Keratinocyte (primary cell): ENCODE measurements around the gene ESF1. TPM values are rescaled to one million over a fixed set of nuclear protein-coding genes. Genes with fewer than 3 reads are reported as not detected.

Experiments
- DNase-seq: peaks from one replicate; pipeline ENCODE4 v3.0.0-alpha.2; 2011; ENCODE audit warnings: low read depth, missing footprints, low spot score
- FAIRE-seq: peaks from 2 replicates; lab custom pipeline; 2011; peaks lifted over from hg19 to GRCh38; lab: Jason Lieb, UNC
- H2AFZ ChIP-seq: 2 replicates; pipeline ENCODE4 v1.6.0; 2012; ENCODE audit warnings: low read length, control low read depth, inconsistent platforms; ENCODE audit not compliant: control insufficient read depth
- H3K27ac ChIP-seq: 2 replicates; pipeline ENCODE4 v1.5.1; 2011; ENCODE audit warnings: low read length; ENCODE audit not compliant: control insufficient read depth, insufficient read depth
- H3K27me3 ChIP-seq: 3 replicates; pipeline ENCODE4 v1.6.0; 2011; ENCODE audit warnings: low read length; ENCODE audit not compliant: control insufficient read depth, insufficient read depth; ENCODE audit errors: extremely low read depth
- H3K36me3 ChIP-seq, 2 experiments: 2 replicates in 1 of 2; 3 replicates in 1 of 2; pipeline ENCODE4 v1.5.1; 2011; ENCODE audit warnings: low read length in 2 of 2, mild to moderate bottlenecking in 1 of 2; ENCODE audit not compliant: control insufficient read depth in 2 of 2, insufficient read depth in 2 of 2; ENCODE audit errors: extremely low read depth in 1 of 2
- H3K4me1 ChIP-seq: 3 replicates; pipeline ENCODE4 v1.5.1; 2011; ENCODE audit warnings: low read length; ENCODE audit not compliant: control insufficient read depth, insufficient read depth; ENCODE audit errors: extremely low read depth
- H3K4me2 ChIP-seq: 3 replicates; pipeline ENCODE4 v1.6.0; 2011; ENCODE audit warnings: low read depth, low read length; ENCODE audit not compliant: control insufficient read depth, insufficient read depth; ENCODE audit errors: extremely low read depth
- H3K4me3 ChIP-seq, 3 experiments: fragments of 200-600 bp in 1 of 3; sonication (generic) in 1 of 3; 2 replicates in 2 of 3; 3 replicates in 1 of 3; pipeline ENCODE4 v1.5.1; 2011 to 2016; ENCODE audit warnings: low read length in 3 of 3, mild to moderate bottlenecking in 3 of 3, control low read depth in 2 of 3, inconsistent platforms in 1 of 3, low read depth in 1 of 3, mixed read lengths in 1 of 3, mixed run types in 1 of 3, moderate library complexity in 1 of 3; ENCODE audit not compliant: control insufficient read depth in 2 of 3, insufficient read depth in 2 of 3; ENCODE audit errors: extremely low read depth in 1 of 3
- H3K79me2 ChIP-seq: 2 replicates; pipeline ENCODE4 v1.6.0; 2012; ENCODE audit warnings: low read length; ENCODE audit not compliant: control insufficient read depth, insufficient read depth
- H3K9ac ChIP-seq: 3 replicates; pipeline ENCODE4 v1.6.0; 2011; ENCODE audit warnings: low read length; ENCODE audit not compliant: control insufficient read depth, insufficient read depth; ENCODE audit errors: extremely low read depth
- H3K9me1 ChIP-seq: 3 replicates; pipeline ENCODE4 v1.6.0; 2011; ENCODE audit warnings: low read length; ENCODE audit not compliant: control insufficient read depth, insufficient read depth; ENCODE audit errors: extremely low read depth
- H3K9me3 ChIP-seq: 2 replicates; pipeline ENCODE4 v1.5.1; 2012; ENCODE audit warnings: low read depth, low read length; ENCODE audit not compliant: control insufficient read depth
- H4K20me1 ChIP-seq: 3 replicates; pipeline ENCODE4 v1.6.0; 2011; ENCODE audit warnings: low read length; ENCODE audit not compliant: control insufficient read depth, insufficient read depth; ENCODE audit errors: extremely low read depth
- CTCF ChIP-seq, 3 experiments: IDR thresholded peaks in 1 of 3; conservative IDR thresholded peaks in 1 of 3; optimal IDR thresholded peaks in 1 of 3; 2 replicates in 2 of 3; 3 replicates in 1 of 3; pipeline versions ENCODE3 to v1.5.1; 2011; ENCODE audit warnings: low read length in 3 of 3, mild to moderate bottlenecking in 3 of 3, moderate library complexity in 2 of 3, control low read depth in 1 of 3, inconsistent platforms in 1 of 3; ENCODE audit not compliant: insufficient read depth in 2 of 3; ENCODE audit errors: extremely low read depth in 1 of 3
- EZH2 ChIP-seq: IDR thresholded peaks from one replicate; pipeline ENCODE4 v1.6.1; 2012; ENCODE audit warnings: inconsistent platforms, mild to moderate bottlenecking, low read length, moderate library complexity
- dilution Hi-C: fragments of 300-500 bp; cut with MboI; formaldehyde crosslinking; loops from one replicate; pipeline ENCODE4 v1.7.0; 2020; ENCODE audit warnings: low sequenced_read_pairs; ENCODE audit not compliant: extremely low pct_ligation_motif_present
- polyA plus RNA-seq, 5 experiments: library from polyadenylated mRNA; depleted of rRNA in 3 of 5; stranded (reverse) in 3 of 5; stranded (forward) in 1 of 5; unstranded in 1 of 5; fragments of >200 nt; gene quantifications; 1 replicate in 1 of 5; 2 replicates in 3 of 5; 3 replicates in 1 of 5; pipeline versions ENCODE4 v1.2.1 to v1.2.3, GENCODE V29; 2011 to 2012; ENCODE audit warnings: missing spikeins in 2 of 5, low read depth in 1 of 5, low replicate concordance in 1 of 5

ESF1 gene
- polyA plus RNA-seq, 1 donor (not counting 4 experiments of a cell fraction or from before 2014, with no cell fraction given), result 10.8 TPM

GRCh38 chr20:13783528-13783927, 1.2 kb downstream of the ESF1 start:
- Histone ChIP-seq H3K79me2 (peaks cover 76% of the 10 kb centered on the region), H3K9ac (peak overlapping the region; percentile 81), H3K27ac (peak overlapping the region; percentile 71), H3K9me3 (no peaks in the 10 kb centered on the region), H3K4me3 (peak overlapping the region; percentile 78 to 98 (median 83)), H2AFZ (no peak overlapping the region), H3K4me1 (peaks cover 15% of the 10 kb centered on the region), H3K4me2 (peak overlapping the region; percentile 89), H3K9me1 (no peaks in the 10 kb centered on the region), H4K20me1 (no peaks in the 10 kb centered on the region), H3K27me3 (no peaks in the 10 kb centered on the region), H3K36me3 (peaks cover 5% of the 10 kb centered on the region in 2 experiments)
- no peak for DNase-seq
- FAIRE-seq, result no peak
- no peak for TF ChIP-seq CTCF (optimal IDR thresholded peaks at IDR 0.05 in 1 of 3, IDR thresholded peaks at IDR 0.05 in 1 of 3, conservative IDR thresholded peaks at IDR 0.05 in 1 of 3; ENCODE audit: extremely low read depth in 1 of 3, insufficient read depth in 2 of 3, low read length in 3 of 3)
- TF ChIP-seq EZH2, result no peak
- dilution Hi-C loops, result no loop called here

- TF ChIP-seq EZH2 (no peak), CTCF (optimal IDR thresholded peaks at IDR 0.05 in 1 of 3, IDR thresholded peaks at IDR 0.05 in 1 of 3, conservative IDR thresholded peaks at IDR 0.05 in 1 of 3; ENCODE audit: extremely low read depth in 1 of 3, insufficient read depth in 2 of 3, low read length in 3 of 3) (no peak)
- peaks cover 9 to 27% of the 10 kb centered on the region in 2 experiments for H3K36me3 ChIP-seq
- peaks cover 9% of the 10 kb centered on the region for H3K4me1 ChIP-seq
- FAIRE-seq, result no peak
- no peak overlapping the region for H3K4me3 ChIP-seq
- H3K9me1 ChIP-seq, result no peaks in the 10 kb centered on the region
- no peak overlapping the region for H3K9ac ChIP-seq
- no peak overlapping the region for H2AFZ ChIP-seq
- DNase-seq, result no peak
- peaks cover 44% of the 10 kb centered on the region for H3K79me2 ChIP-seq
- no peaks in the 10 kb centered on the region for H4K20me1 ChIP-seq
- H3K9me3 ChIP-seq, result no peaks in the 10 kb centered on the region
- H3K27ac ChIP-seq, result no peak overlapping the region
- H3K4me2 ChIP-seq, result no peak overlapping the region
- dilution Hi-C loops, result no loop called here
- no peaks in the 10 kb centered on the region for H3K27me3 ChIP-seq
Observed at GRCh38 chr20:13778827-13779226, 5.9 kb downstream of the ESF1 start.
